ENCODE measurements around the gene DNASE2. TPM values are rescaled to one million over a fixed set of nuclear protein-coding genes. Genes with fewer than 3 reads are reported as not detected.

DNASE2 gene
- total RNA-seq, 1 donor from 2014 or later = 47.3 TPM

GRCh38 chr19:12837225-12837624 is 44.0 kb downstream of the DNASE2 start:
- no peak for DNase-seq (ENCODE audit: extremely low spot score, unreplicated experiment)
- Mint-ChIP-seq H3K4me3 (ENCODE audit: unreplicated experiment) (no peak overlapping the region), H3K36me3 (ENCODE audit: unreplicated experiment) (no peaks in the 10 kb centered on the region), H3K4me1 (ENCODE audit: unreplicated experiment) (peaks cover 29% of the 10 kb centered on the region), H3K27ac (ENCODE audit: unreplicated experiment) (no peak overlapping the region), H3K9me3 (ENCODE audit: unreplicated experiment) (no peaks in the 10 kb centered on the region), H3K27me3 (ENCODE audit: unreplicated experiment) (peaks cover 73% of the 10 kb centered on the region)
- no peak for TF ChIP-seq CTCF (IDR thresholded peaks at IDR 0.05)

- no peak for DNase-seq (ENCODE audit: extremely low spot score, unreplicated experiment)
- Mint-ChIP-seq H3K4me1 (ENCODE audit: unreplicated experiment) (peaks cover 28% of the 10 kb centered on the region), H3K4me3 (ENCODE audit: unreplicated experiment) (no peak overlapping the region), H3K27ac (ENCODE audit: unreplicated experiment) (no peak overlapping the region), H3K9me3 (ENCODE audit: unreplicated experiment) (no peaks in the 10 kb centered on the region), H3K36me3 (ENCODE audit: unreplicated experiment) (no peaks in the 10 kb centered on the region), H3K27me3 (ENCODE audit: unreplicated experiment) (peaks cover 74% of the 10 kb centered on the region)
- no peak for TF ChIP-seq CTCF (IDR thresholded peaks at IDR 0.05)
Observed at GRCh38 chr19:12836529-12836863, 44.8 kb downstream of the DNASE2 start.

- Mint-ChIP-seq H3K9me3 (ENCODE audit: unreplicated experiment) (no peaks in the 10 kb centered on the region), H3K36me3 (ENCODE audit: unreplicated experiment) (no peaks in the 10 kb centered on the region), H3K4me1 (ENCODE audit: unreplicated experiment) (peaks cover 16% of the 10 kb centered on the region), H3K27me3 (ENCODE audit: unreplicated experiment) (peaks cover 71% of the 10 kb centered on the region), H3K4me3 (ENCODE audit: unreplicated experiment) (no peak overlapping the region), H3K27ac (ENCODE audit: unreplicated experiment) (no peak overlapping the region)
- TF ChIP-seq CTCF (IDR thresholded peaks at IDR 0.05) = no peak
- DNase-seq (ENCODE audit: extremely low spot score, unreplicated experiment) = no peak
Observed at GRCh38 chr19:12834976-12835757, 46.1 kb downstream of the DNASE2 start.

GRCh38 chr19:12834566-12834943 is 46.7 kb downstream of the DNASE2 start, which contains the start of gene RTBDN:
RTBDN (minus strand) TSS chr19:12834579; CDS start chr19:12829979, 4,600 bp downstream.
- Mint-ChIP-seq H3K4me3 (ENCODE audit: unreplicated experiment) (peak within 1 kb of the TSS; percentile 58), H3K27me3 (ENCODE audit: unreplicated experiment) (peaks cover 72% of the 10 kb centered on the region), H3K9me3 (ENCODE audit: unreplicated experiment) (no peaks in the 10 kb centered on the region), H3K4me1 (ENCODE audit: unreplicated experiment) (peaks cover 15% of the 10 kb centered on the region), H3K36me3 (ENCODE audit: unreplicated experiment) (no peaks in the 10 kb centered on the region), H3K27ac (ENCODE audit: unreplicated experiment) (no peak within 1 kb of the TSS)
- DNase-seq (ENCODE audit: extremely low spot score, unreplicated experiment) = no peak
- no peak for TF ChIP-seq CTCF (IDR thresholded peaks at IDR 0.05)

- DNase-seq (ENCODE audit: extremely low spot score, unreplicated experiment) = no peak
- Mint-ChIP-seq H3K4me3 (ENCODE audit: unreplicated experiment) (peak overlapping the region; percentile 58), H3K4me1 (ENCODE audit: unreplicated experiment) (peaks cover 12% of the 10 kb centered on the region), H3K27ac (ENCODE audit: unreplicated experiment) (no peak overlapping the region), H3K27me3 (ENCODE audit: unreplicated experiment) (peaks cover 69% of the 10 kb centered on the region), H3K36me3 (ENCODE audit: unreplicated experiment) (no peaks in the 10 kb centered on the region), H3K9me3 (ENCODE audit: unreplicated experiment) (no peaks in the 10 kb centered on the region)
- TF ChIP-seq CTCF (IDR thresholded peaks at IDR 0.05) = no peak
Observed at GRCh38 chr19:12833738-12834565, 47.3 kb downstream of the DNASE2 start.

Measured in osteocyte (in vitro differentiated cells).